ENCODE measurements around the gene KNG1.
"Not testable (repeated sequence)": the region's sequence is repeated elsewhere in the genome, so short reads cannot be mapped to it uniquely, and the experiment has no call there.

Gene KNG1

GRCh38 chr3:186717039-186717457, at the start of gene KNG1:
KNG1 (plus strand) TSS chr3:186717359; CDS start chr3:186717543, 184 bp downstream.
- no peak for DNase-seq

GRCh38 chr3:186668426-186668825, 48.7 kb upstream of the KNG1 start:
- DNase-seq = no peak

- no peak for DNase-seq
Observed at GRCh38 chr3:186669378-186670084, 47.6 kb upstream of the KNG1 start.

GRCh38 chr3:186670155-186670554, 47.0 kb upstream of the KNG1 start:
- DNase-seq = no peak

GRCh38 chr3:186671051-186671450, 46.1 kb upstream of the KNG1 start:
- no peak for DNase-seq

GRCh38 chr3:186678604-186679003, 38.6 kb upstream of the KNG1 start:
- no peak for DNase-seq

GRCh38 chr3:186679151-186679550, 38.0 kb upstream of the KNG1 start:
- DNase-seq = no peak

- DNase-seq = no peak
Observed at GRCh38 chr3:186680869-186681268, 36.3 kb upstream of the KNG1 start.

GRCh38 chr3:186682812-186683211, 34.3 kb upstream of the KNG1 start:
- no peak for DNase-seq

- no peak for DNase-seq
Observed at GRCh38 chr3:186683979-186684378, 33.2 kb upstream of the KNG1 start.

GRCh38 chr3:186686475-186686874, 30.7 kb upstream of the KNG1 start:
- not testable (repeated sequence) for DNase-seq

GRCh38 chr3:186687120-186687651, 30.0 kb upstream of the KNG1 start:
- DNase-seq = no peak

- DNase-seq = not testable (repeated sequence)
Observed at GRCh38 chr3:186690304-186690703, 26.9 kb upstream of the KNG1 start.

GRCh38 chr3:186691676-186692075, 25.5 kb upstream of the KNG1 start:
- DNase-seq = no peak

GRCh38 chr3:186693843-186694242, 23.3 kb upstream of the KNG1 start:
- DNase-seq = no peak

GRCh38 chr3:186694288-186695032, 22.7 kb upstream of the KNG1 start:
- no peak for DNase-seq

GRCh38 chr3:186696522-186696921, 20.6 kb upstream of the KNG1 start:
- DNase-seq = no peak

GRCh38 chr3:186697510-186697909, 19.6 kb upstream of the KNG1 start:
- DNase-seq = no peak

- DNase-seq = no peak
Observed at GRCh38 chr3:186700267-186700666, 16.9 kb upstream of the KNG1 start.

- DNase-seq = not testable (repeated sequence)
Observed at GRCh38 chr3:186702451-186702850, 14.7 kb upstream of the KNG1 start.

GRCh38 chr3:186705882-186706780, 11.0 kb upstream of the KNG1 start:
- DNase-seq = no peak

GRCh38 chr3:186708983-186709679, 8.0 kb upstream of the KNG1 start:
- no peak for DNase-seq

Measured in NCI-H1048 (cell line).